HepG2 (cell line): ENCODE data around the gene NOTUM. TPM values are rescaled to one million over a fixed set of nuclear protein-coding genes. Genes with fewer than 3 reads are reported as not detected.

Experiments used
- ATM ChIP-seq: fragments of 450-650 bp; IDR thresholded peaks from 2 replicates; pipeline ENCODE4 v1.7.1; 2017; ENCODE audit warnings: mild to moderate bottlenecking, borderline replicate concordance
- CREM ChIP-seq, 2 experiments: sonication (generic) in 1 of 2; formaldehyde crosslinking in 1 of 2; IDR thresholded peaks; 2 replicates each; pipeline versions ENCODE4 v1.4.0 to v1.6.1; 2016 to 2020; ENCODE audit warnings: antibody characterized with exemption in 1 of 2, mild to moderate bottlenecking in 1 of 2, missing genetic modification reagents in 1 of 2
- DNMT1 ChIP-seq: sonication (generic); formaldehyde crosslinking; IDR thresholded peaks from 2 replicates; pipeline ENCODE4 v1.5.1; 2020; ENCODE audit warnings: mild to moderate bottlenecking, missing genetic modification reagents
- FOSL1 ChIP-seq: sonication (generic); formaldehyde crosslinking; IDR thresholded peaks from 2 replicates; pipeline ENCODE4 v1.9.0; 2021; ENCODE audit warnings: missing genetic modification reagents, borderline replicate concordance
- GATA4 ChIP-seq: sonication (generic); IDR thresholded peaks from 2 replicates; pipeline ENCODE4 v1.6.1; 2016; ENCODE audit warnings: antibody characterized with exemption, low read depth, borderline replicate concordance
- HOXD1 ChIP-seq: sonication (generic); formaldehyde crosslinking; IDR thresholded peaks from 2 replicates; pipeline ENCODE4 v1.5.0; 2020; ENCODE audit warnings: missing genetic modification reagents
- KDM2A ChIP-seq: sonication (generic); formaldehyde crosslinking; IDR thresholded peaks from 2 replicates; pipeline ENCODE4 v1.4.0; 2020; ENCODE audit warnings: low read depth, missing genetic modification reagents, borderline replicate concordance
- NFE2L1 ChIP-seq: sonication (generic); formaldehyde crosslinking; IDR thresholded peaks from 2 replicates; pipeline ENCODE4 v1.4.0; 2020; ENCODE audit warnings: missing genetic modification reagents, mild to moderate bottlenecking, borderline replicate concordance
- REPIN1 ChIP-seq: sonication (generic); formaldehyde crosslinking; IDR thresholded peaks from 2 replicates; pipeline ENCODE4 v1.8.0; 2022; ENCODE audit warnings: missing genetic modification reagents, low read depth, mild to moderate bottlenecking, borderline replicate concordance
- RXRB ChIP-seq: IDR thresholded peaks from 2 replicates; pipeline ENCODE4 v1.6.1; 2016; ENCODE audit warnings: borderline replicate concordance, missing genetic modification reagents, missing compliant biosample characterization
- ZFP41 ChIP-seq: sonication (generic); formaldehyde crosslinking; IDR thresholded peaks from 2 replicates; pipeline ENCODE4 v1.4.0; 2020; ENCODE audit warnings: mild to moderate bottlenecking, missing genetic modification reagents, borderline replicate concordance
- ZNF383 ChIP-seq: sonication (generic); formaldehyde crosslinking; IDR thresholded peaks from 2 replicates; pipeline ENCODE4 v1.4.0; 2020; ENCODE audit warnings: missing genetic modification reagents, mild to moderate bottlenecking, borderline replicate concordance
- ZNF777 ChIP-seq: sonication (generic); formaldehyde crosslinking; IDR thresholded peaks from 2 replicates; pipeline ENCODE4 v1.4.0; 2020; ENCODE audit warnings: missing genetic modification reagents
- ZNF790 ChIP-seq: sonication (generic); formaldehyde crosslinking; IDR thresholded peaks from 2 replicates; pipeline ENCODE4 v1.8.0; 2022; ENCODE audit warnings: missing genetic modification reagents, mild to moderate bottlenecking, borderline replicate concordance
- polyA plus RNA-seq, 8 experiments: library from polyadenylated mRNA; depleted of rRNA in 3 of 8; stranded (reverse) in 7 of 8; unstranded in 1 of 8; fragments of >200 nt; fragmentation: Illumina TruSeq in 4 of 8; extraction: Trizol in 4 of 8; gene quantifications; 2 replicates each; pipeline versions ENCODE4 v1.2.1 to v1.2.3, GENCODE V29; 2011 to 2016; ENCODE audit warnings: low read depth in 4 of 8, missing spikeins in 1 of 8, mixed read lengths in 1 of 8; ENCODE audit not compliant: insufficient read depth in 1 of 8
- total RNA-seq, 5 experiments: library from RNA; depleted of rRNA; stranded (reverse); fragments of >200 nt; fragmentation: Illumina TruSeq; extraction: Trizol; gene quantifications; 2 replicates each; pipeline ENCODE4 v1.2.3, GENCODE V29; 2016; ENCODE audit warnings: low read depth in 1 of 5
- TF ChIP-seq, protein P1 (sequence below): sonication (generic); formaldehyde crosslinking; IDR thresholded peaks from 2 replicates; pipeline ENCODE4 v1.4.0; 2020; ENCODE audit warnings: missing genetic modification reagents
- TF ChIP-seq, protein P2 (sequence below): sonication (generic); formaldehyde crosslinking; IDR thresholded peaks from 2 replicates; pipeline ENCODE4 v1.9.0; 2021; ENCODE audit warnings: missing genetic modification reagents, mild to moderate bottlenecking, borderline replicate concordance
- TF ChIP-seq, protein P3 (sequence below): sonication (generic); formaldehyde crosslinking; IDR thresholded peaks from 2 replicates; pipeline ENCODE4 v1.8.1; 2023; ENCODE audit warnings: mild to moderate bottlenecking, inconsistent platforms, moderate library complexity, missing genetic modification reagents, borderline replicate concordance
- TF ChIP-seq, protein P4 (sequence below): sonication (generic); formaldehyde crosslinking; IDR thresholded peaks from 2 replicates; pipeline ENCODE4 v1.4.0; 2020; ENCODE audit warnings: missing genetic modification reagents
- TF ChIP-seq, protein P5 (sequence below): sonication (generic); formaldehyde crosslinking; IDR thresholded peaks from 2 replicates; pipeline ENCODE4 v1.9.0; 2021; ENCODE audit warnings: missing genetic modification reagents, borderline replicate concordance

NOTUM gene
- total and polyA plus RNA-seq, 2 of the 13 experiments (the other 11 are each of a cell fraction or from before 2014, with no cell fraction given): 150 to 160 TPM

DNA sequence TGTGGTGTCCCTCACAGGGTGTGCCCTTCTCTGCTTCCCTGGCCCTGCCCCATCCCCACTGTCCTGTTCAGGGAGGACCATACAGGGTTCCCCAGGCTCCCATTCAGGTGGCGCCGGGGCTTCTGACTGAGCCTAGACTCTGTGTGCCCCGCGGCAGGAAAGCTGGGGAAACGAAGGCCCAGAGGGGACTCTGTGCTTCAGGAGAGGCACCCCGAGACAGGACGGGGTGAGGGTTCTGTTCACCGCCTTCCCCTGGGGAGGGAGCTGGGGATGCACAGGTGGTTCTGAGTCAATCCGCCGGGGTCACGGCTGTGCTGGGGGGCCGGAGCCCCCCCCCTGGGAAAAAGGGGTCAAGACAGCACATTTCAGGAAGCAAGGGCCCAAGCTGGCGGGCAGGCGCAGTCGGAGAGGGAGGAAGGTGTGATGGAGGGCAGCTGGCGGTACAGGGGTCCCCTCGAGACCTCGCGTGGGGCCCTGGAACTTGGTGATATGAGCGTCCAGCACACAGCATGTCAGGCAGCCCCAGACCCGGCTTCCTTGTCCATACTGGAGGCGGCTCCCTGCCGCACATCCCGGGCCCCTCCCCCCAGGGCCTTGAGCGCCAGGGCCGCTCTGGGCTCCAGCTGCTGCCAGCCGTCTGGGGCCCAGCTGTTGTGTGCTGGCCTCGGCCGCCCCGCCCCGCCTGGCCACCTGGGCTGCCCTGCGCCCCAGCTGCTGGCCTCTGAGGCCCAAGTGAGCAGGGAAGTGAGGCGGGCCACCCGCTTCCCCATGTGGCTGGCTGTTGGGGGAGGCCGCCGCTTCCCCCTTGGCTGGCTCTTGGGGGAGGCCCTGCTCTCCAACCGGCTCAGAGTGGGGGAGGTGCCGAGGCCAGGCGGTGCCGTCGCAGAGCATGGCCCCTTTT is 5.6 kb upstream of the NOTUM start (continued):
- peak; percentile 93 for TF ChIP-seq HOXD1
- TF ChIP-seq DNMT1 (CRISPR knock-in tag): peak; percentile 81
- TF ChIP-seq, protein P1, sequence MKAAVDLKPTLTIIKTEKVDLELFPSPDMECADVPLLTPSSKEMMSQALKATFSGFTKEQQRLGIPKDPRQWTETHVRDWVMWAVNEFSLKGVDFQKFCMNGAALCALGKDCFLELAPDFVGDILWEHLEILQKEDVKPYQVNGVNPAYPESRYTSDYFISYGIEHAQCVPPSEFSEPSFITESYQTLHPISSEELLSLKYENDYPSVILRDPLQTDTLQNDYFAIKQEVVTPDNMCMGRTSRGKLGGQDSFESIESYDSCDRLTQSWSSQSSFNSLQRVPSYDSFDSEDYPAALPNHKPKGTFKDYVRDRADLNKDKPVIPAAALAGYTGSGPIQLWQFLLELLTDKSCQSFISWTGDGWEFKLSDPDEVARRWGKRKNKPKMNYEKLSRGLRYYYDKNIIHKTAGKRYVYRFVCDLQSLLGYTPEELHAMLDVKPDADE (CRISPR knock-in tag): no peak
- no peak for TF ChIP-seq ZNF790 (CRISPR knock-in tag)
- TF ChIP-seq KDM2A (CRISPR knock-in tag): peak; percentile 93
- TF ChIP-seq, protein P2, sequence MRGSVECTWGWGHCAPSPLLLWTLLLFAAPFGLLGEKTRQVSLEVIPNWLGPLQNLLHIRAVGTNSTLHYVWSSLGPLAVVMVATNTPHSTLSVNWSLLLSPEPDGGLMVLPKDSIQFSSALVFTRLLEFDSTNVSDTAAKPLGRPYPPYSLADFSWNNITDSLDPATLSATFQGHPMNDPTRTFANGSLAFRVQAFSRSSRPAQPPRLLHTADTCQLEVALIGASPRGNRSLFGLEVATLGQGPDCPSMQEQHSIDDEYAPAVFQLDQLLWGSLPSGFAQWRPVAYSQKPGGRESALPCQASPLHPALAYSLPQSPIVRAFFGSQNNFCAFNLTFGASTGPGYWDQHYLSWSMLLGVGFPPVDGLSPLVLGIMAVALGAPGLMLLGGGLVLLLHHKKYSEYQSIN (CRISPR knock-in tag): no peak
- no peak for TF ChIP-seq NFE2L1 (CRISPR knock-in tag)
- no peak; the same call in 1 of the 2 replicates for TF ChIP-seq ZNF383 (CRISPR knock-in tag)
- TF ChIP-seq, protein P3, sequence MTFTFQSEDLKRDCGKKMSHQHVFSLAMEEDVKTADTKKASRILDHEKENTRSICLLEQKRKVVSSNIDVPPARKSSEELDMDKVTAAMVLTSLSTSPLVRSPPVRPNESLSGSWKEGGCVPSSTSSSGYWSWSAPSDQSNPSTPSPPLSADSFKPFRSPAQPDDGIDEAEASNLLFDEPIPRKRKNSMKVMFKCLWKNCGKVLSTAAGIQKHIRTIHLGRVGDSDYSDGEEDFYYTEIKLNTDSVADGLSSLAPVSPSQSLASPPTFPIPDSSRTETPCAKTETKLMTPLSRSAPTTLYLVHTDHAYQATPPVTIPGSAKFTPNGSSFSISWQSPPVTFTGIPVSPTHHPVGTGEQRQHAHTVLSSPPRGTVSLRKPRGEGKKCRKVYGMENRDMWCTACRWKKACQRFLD (CRISPR knock-in tag): peak; percentile 79; the same call in 1 of the 2 replicates
- no peak for TF ChIP-seq ATM
- peak; percentile 92 for TF ChIP-seq ZNF777 (CRISPR knock-in tag)
- no peak for TF ChIP-seq CREM (IDR thresholded peaks at IDR 0.05)
- no peak for TF ChIP-seq CREM (CRISPR knock-in tag; IDR thresholded peaks at IDR 0.05)
- peak; percentile 92 for TF ChIP-seq RXRB
- TF ChIP-seq, protein P4, sequence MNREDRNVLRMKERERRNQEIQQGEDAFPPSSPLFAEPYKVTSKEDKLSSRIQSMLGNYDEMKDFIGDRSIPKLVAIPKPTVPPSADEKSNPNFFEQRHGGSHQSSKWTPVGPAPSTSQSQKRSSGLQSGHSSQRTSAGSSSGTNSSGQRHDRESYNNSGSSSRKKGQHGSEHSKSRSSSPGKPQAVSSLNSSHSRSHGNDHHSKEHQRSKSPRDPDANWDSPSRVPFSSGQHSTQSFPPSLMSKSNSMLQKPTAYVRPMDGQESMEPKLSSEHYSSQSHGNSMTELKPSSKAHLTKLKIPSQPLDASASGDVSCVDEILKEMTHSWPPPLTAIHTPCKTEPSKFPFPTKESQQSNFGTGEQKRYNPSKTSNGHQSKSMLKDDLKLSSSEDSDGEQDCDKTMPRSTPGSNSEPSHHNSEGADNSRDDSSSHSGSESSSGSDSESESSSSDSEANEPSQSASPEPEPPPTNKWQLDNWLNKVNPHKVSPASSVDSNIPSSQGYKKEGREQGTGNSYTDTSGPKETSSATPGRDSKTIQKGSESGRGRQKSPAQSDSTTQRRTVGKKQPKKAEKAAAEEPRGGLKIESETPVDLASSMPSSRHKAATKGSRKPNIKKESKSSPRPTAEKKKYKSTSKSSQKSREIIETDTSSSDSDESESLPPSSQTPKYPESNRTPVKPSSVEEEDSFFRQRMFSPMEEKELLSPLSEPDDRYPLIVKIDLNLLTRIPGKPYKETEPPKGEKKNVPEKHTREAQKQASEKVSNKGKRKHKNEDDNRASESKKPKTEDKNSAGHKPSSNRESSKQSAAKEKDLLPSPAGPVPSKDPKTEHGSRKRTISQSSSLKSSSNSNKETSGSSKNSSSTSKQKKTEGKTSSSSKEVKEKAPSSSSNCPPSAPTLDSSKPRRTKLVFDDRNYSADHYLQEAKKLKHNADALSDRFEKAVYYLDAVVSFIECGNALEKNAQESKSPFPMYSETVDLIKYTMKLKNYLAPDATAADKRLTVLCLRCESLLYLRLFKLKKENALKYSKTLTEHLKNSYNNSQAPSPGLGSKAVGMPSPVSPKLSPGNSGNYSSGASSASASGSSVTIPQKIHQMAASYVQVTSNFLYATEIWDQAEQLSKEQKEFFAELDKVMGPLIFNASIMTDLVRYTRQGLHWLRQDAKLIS (CRISPR knock-in tag): peak; percentile 92; the same call in 1 of the 2 replicates
- TF ChIP-seq, protein P5, sequence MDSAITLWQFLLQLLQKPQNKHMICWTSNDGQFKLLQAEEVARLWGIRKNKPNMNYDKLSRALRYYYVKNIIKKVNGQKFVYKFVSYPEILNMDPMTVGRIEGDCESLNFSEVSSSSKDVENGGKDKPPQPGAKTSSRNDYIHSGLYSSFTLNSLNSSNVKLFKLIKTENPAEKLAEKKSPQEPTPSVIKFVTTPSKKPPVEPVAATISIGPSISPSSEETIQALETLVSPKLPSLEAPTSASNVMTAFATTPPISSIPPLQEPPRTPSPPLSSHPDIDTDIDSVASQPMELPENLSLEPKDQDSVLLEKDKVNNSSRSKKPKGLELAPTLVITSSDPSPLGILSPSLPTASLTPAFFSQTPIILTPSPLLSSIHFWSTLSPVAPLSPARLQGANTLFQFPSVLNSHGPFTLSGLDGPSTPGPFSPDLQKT (CRISPR knock-in tag): no peak
- 0 out of 2 replicates have a peak, but pooled peaks have one; percentile 69 for TF ChIP-seq ZFP41 (CRISPR knock-in tag)
- peak; percentile 63 for TF ChIP-seq REPIN1 (CRISPR knock-in tag)
- TF ChIP-seq GATA4: no peak
- TF ChIP-seq FOSL1 (CRISPR knock-in tag): no peak
